Retinal pigment epithelial cell (primary cell): ENCODE results near the gene UBE2L5.
"Not testable (repeated sequence)": the region's sequence is repeated elsewhere in the genome, so short reads cannot be mapped to it uniquely, and the experiment has no call there.

Experiments
- DNase-seq: peaks from one replicate; pipeline ENCODE4 v3.0.0-alpha.2; 2010; ENCODE audit warnings: low read depth
- H3K4me3 ChIP-seq: 2 replicates; pipeline ENCODE4 v1.5.1; 2011; ENCODE audit warnings: mild to moderate bottlenecking, low read length, control low read depth, moderate library complexity
- TF ChIP-seq, protein P1 (sequence below): conservative IDR thresholded peaks from 2 replicates; pipeline ENCODE4 v1.5.1; 2011; ENCODE audit warnings: low read depth, low read length, control low read depth, inconsistent platforms

The UBE2L5 gene

DNA sequence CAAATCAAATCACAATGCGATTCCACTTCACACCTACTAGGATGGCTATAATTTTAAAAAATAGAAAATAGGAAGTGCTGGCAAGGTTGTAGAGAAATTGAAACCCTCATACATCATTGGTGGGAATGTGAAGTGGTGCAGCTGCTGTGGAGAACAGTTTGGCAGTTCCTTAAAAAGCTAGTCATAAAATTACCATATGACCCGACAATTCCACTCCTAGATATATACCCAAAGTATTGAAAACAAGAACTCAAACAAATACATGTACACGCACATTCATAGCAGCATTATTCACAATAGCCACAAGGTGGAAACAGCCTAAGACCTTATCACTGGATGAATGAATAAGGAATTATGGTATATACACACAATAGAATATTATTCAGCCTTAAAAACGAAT is 31.4 kb downstream of the UBE2L5 start:
- DNase-seq: no peak
- H3K4me3 ChIP-seq: no peak overlapping the region
- TF ChIP-seq, protein P1, sequence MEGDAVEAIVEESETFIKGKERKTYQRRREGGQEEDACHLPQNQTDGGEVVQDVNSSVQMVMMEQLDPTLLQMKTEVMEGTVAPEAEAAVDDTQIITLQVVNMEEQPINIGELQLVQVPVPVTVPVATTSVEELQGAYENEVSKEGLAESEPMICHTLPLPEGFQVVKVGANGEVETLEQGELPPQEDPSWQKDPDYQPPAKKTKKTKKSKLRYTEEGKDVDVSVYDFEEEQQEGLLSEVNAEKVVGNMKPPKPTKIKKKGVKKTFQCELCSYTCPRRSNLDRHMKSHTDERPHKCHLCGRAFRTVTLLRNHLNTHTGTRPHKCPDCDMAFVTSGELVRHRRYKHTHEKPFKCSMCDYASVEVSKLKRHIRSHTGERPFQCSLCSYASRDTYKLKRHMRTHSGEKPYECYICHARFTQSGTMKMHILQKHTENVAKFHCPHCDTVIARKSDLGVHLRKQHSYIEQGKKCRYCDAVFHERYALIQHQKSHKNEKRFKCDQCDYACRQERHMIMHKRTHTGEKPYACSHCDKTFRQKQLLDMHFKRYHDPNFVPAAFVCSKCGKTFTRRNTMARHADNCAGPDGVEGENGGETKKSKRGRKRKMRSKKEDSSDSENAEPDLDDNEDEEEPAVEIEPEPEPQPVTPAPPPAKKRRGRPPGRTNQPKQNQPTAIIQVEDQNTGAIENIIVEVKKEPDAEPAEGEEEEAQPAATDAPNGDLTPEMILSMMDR: peak; percentile 27

DNA sequence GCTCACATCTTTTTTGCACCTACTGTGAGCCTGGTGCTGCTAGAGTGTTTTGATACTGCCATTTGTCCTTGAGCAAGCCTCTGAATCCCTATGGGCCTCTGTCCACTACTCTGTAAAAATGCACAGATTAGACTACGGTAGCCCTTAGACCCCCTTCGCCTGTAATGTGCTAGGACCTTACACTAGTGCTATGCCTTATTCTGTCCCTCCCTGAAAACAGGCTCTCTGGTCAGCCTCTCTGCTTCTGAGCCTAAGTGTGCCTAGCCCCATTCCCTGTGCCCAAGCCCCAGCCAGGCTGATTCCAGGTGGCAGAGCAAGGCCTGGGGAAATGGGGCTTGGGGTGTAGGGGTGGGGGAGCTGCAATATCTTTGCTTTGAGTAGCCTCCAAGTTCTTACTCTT is 32.7 kb downstream of the UBE2L5 start:
- TF ChIP-seq, protein P1: no peak
- no peak for DNase-seq
- H3K4me3 ChIP-seq: no peak overlapping the region

DNA sequence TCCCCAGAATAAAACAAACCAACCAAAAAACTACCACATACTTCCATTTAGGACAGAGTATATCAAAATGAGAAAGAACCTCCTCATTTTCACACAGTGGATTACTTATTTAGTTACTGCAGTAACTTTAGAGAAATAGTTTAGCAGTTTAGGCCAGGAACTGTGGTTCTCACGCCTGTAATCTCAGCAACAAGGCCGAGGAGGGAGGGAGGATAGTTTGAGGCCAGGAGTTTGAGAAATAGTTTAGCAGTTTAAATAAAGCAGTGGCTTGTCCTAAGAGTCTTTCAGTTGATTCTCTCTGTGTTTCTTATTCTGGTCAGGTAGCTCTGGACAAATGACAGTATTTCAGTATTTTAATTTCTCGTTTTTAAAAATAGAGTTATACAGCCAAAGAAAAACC is 34.0 kb downstream of the UBE2L5 start:
- DNase-seq: no peak
- TF ChIP-seq, protein P1: no peak
- H3K4me3 ChIP-seq: no peak overlapping the region

DNA sequence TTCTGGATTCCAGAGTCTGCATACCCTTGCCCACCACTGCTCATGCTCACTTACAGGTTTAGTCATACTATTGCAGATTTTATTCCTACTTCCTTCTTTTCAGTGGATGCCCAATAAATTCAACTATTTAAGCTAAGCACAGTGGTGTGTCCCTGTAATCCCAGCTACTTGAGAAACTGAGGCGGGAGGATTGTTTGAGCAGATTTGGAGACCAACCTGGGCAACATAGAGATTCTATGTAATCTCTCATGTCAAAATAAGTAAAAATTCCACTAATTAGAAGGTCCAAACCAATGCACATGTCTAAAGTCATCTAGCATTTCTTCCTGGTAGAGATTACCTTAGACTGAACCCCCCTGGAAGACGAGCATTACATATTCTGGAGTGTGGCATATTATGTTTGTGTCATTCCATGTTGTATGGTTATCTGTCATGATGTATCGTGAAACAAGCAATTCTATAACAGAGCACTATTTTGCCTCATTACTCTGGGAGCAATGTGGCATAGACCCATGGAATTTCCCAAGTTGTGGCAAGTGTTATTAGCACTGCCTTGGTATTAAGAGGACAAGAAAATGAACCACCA is 35.1 kb downstream of the UBE2L5 start:
- no peak overlapping the region for H3K4me3 ChIP-seq
- TF ChIP-seq, protein P1: no peak
- DNase-seq: no peak

DNA sequence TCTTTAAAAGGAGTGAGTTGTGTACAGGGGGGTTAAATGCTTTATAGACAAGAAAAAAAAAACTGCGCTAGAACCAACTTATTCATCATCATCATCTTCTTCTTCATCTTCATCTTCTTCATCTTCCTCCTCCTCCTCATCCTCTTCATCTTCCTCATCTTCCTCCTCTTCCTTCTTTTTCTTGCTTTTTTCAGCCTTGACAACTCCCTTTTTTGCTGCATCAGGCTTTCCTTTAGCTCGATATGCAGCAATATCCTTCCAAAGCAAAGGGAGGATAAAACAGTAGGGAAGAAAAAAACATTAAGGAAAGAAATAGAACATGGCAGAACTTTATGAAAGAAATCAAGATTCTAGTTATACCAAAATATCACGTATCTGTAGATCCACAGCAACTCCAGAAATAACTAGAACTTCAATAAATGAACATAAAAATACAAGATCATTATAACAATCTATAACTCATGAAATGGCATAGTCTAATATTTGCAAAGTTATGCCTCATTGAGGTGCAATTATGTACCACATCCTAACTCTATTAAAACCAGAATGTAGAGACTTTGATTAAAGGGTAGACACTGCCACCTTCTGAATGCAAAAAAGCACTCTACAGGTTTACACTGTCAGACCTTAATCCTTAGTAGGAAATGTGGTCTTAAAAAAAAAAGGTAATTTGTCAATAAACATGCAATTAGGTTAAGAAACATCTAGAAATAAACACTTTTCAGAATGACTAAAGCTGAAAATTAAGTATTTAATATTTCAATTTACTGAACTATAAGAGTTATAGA is 39.2 kb downstream of the UBE2L5 start:
- TF ChIP-seq, protein P1: peak; percentile 48
- DNase-seq, H3K4me3 ChIP-seq: not testable (repeated sequence)

DNA sequence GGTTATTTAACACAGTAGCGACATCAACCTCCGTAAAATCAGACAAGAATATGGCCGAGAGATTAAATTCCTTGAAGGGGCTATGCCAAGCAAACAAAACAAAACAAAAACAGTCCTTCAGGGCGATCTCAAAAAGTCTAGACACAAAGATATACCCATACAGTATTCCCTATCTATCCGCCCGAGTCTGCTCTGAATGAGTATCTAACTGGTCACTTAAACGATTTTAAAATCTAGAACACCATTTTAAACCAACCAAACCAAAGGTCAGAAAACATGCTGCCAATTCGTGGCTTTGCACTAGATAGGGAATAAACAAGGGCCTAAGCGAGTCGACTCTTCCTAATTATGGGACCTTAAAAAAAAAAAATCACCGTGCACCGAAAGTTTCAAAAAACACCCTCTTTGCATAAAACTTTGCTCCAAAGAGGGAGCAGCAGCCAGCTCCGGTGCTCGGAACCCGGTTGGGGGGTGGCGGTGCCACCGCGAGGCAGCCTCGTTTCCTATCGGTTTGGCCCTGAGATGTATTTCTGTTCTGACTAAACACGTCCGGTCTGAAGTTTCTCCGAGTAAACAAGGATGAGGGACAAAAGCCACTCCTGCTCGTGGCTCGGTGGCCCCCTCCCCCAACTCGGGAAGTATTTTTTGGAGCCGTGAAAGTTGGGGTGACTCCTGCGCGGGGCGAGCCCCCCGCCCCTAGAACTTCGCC is 41.6 kb downstream of the UBE2L5 start:
- TF ChIP-seq, protein P1: no peak
- peak overlapping the region; percentile 76 for H3K4me3 ChIP-seq
- DNase-seq: no peak
